Kidney (tissue), 14 donors: Measurements from ENCODE around the gene ZBED5. TPM values are rescaled to one million over a fixed set of nuclear protein-coding genes. Genes with fewer than 3 reads are reported as not detected.

ENCODE experiments used
- DNase-seq, 5 donors: peaks; one replicate each; pipeline ENCODE4 v3.0.0-alpha.2; 2013 to 2020
- FAIRE-seq: peaks from 2 replicates; lab custom pipeline; 2012; peaks lifted over from hg19 to GRCh38; lab: Jason Lieb, UNC
- H3K27ac ChIP-seq, 2 donors: one replicate each; pipeline ENCODE4 v1.7.0; 2013; ENCODE audit warnings: low read depth in 2 of 2, low read length in 2 of 2, inconsistent platforms in 1 of 2
- H3K27me3 ChIP-seq: one replicate; pipeline ENCODE4 v1.7.1; 2013; ENCODE audit warnings: low read length, inconsistent platforms; ENCODE audit not compliant: control insufficient read depth, insufficient read depth
- H3K36me3 ChIP-seq, 3 donors: one replicate each; pipeline versions ENCODE4 v1.7.0 to v1.7.1; 2013; ENCODE audit warnings: low read length in 3 of 3, control low read depth in 1 of 3, inconsistent platforms in 1 of 3; ENCODE audit not compliant: insufficient read depth in 3 of 3, control insufficient read depth in 2 of 3
- H3K4me1 ChIP-seq, 3 donors: one replicate each; pipeline versions ENCODE4 v1.7.0 to v1.7.1; 2013; ENCODE audit warnings: low read length in 3 of 3, inconsistent platforms in 1 of 3, low read depth in 1 of 3; ENCODE audit not compliant: control insufficient read depth in 2 of 3, insufficient read depth in 2 of 3
- H3K4me3 ChIP-seq, 3 donors: one replicate each; pipeline versions ENCODE4 v1.7.0 to v1.8.1; 2013; ENCODE audit warnings: low read length in 3 of 3, control low read depth in 1 of 3, inconsistent platforms in 1 of 3
- H3K9ac ChIP-seq, 3 donors: one replicate each; pipeline versions ENCODE4 v1.7.0 to v1.7.1; 2013; ENCODE audit warnings: low read length in 3 of 3, control low read depth in 1 of 3, inconsistent platforms in 1 of 3
- H3K9me3 ChIP-seq, 3 donors: one replicate each; pipeline versions ENCODE4 v1.7.0 to v1.7.1; 2013; ENCODE audit warnings: low read length in 3 of 3, control low read depth in 1 of 3, inconsistent platforms in 1 of 3; ENCODE audit not compliant: control insufficient read depth in 2 of 3, insufficient read depth in 1 of 3
- intact Hi-C: fragments of 100-400 bp; cut with DNase I; formaldehyde crosslinking; loops from one replicate; pipeline ENCODE4 v1.11.1; 2022
- polyA plus RNA-seq: library from polyadenylated mRNA; stranded (reverse); fragments of 350-450 nt; fragmentation: Illumina TruSeq; extraction: RNeasy Lipid Tissue Mini Kit (QIAGEN cat#74804); gene quantifications from one replicate; pipeline ENCODE4 v1.2.3, GENCODE V29; 2014; ENCODE audit warnings: low read depth, low replicate concordance; ENCODE audit not compliant: insufficient read depth
- total RNA-seq: library from RNA; stranded (reverse); fragmentation: NEBNext Ultra II Directional; extraction: Animal tissue kit (Norgen Biotek cat#: 25700); gene quantifications from one replicate; pipeline ENCODE4 v1.2.1, GENCODE V29; 2021
- TF ChIP-seq, protein P1 (sequence below): IDR thresholded peaks from 3 replicates; pipeline ENCODE4 v1.5.1; 2012; ENCODE audit warnings: mild to moderate bottlenecking, moderate library complexity, borderline replicate concordance; ENCODE audit not compliant: insufficient read depth; ENCODE audit errors: extremely low read depth
- donor health status: control.
- donor health status: control.
- donor health status: control.
- donor health status: control.
- donor health status: control.
- donor health status: DM: yes; HTN: yes; CAD: no.
- donor health status: Normal renal cell carcinoma (clear cell type).

Gene ZBED5
- total and polyA plus RNA-seq, 2 donors from 2014 or later, result 25.2 to 59.7 TPM

DNA sequence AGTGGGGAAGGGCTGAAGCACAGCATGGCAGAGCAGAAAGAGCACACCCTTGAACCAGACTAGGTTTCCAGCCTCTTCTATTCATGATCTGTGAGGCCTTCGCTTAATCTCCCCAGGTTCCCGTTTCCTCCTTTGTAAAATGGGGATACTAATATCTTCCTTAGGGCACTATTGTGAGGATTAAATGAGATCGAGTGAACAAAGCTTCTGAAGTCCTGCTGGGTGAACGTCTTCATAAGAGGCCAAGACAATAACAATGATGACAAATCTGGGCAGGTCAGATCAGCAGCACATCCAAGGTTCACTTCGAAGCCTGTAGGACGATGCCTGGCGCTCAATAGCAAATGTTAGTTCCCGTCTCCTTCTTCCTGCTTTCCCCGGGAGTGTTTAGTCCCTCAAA, 38.6 kb upstream of the ZBED5 start:
- TF ChIP-seq, protein P1, sequence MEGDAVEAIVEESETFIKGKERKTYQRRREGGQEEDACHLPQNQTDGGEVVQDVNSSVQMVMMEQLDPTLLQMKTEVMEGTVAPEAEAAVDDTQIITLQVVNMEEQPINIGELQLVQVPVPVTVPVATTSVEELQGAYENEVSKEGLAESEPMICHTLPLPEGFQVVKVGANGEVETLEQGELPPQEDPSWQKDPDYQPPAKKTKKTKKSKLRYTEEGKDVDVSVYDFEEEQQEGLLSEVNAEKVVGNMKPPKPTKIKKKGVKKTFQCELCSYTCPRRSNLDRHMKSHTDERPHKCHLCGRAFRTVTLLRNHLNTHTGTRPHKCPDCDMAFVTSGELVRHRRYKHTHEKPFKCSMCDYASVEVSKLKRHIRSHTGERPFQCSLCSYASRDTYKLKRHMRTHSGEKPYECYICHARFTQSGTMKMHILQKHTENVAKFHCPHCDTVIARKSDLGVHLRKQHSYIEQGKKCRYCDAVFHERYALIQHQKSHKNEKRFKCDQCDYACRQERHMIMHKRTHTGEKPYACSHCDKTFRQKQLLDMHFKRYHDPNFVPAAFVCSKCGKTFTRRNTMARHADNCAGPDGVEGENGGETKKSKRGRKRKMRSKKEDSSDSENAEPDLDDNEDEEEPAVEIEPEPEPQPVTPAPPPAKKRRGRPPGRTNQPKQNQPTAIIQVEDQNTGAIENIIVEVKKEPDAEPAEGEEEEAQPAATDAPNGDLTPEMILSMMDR, result no peak
- no peaks in the 10 kb centered on the region for H3K36me3 ChIP-seq
- H3K9ac ChIP-seq, result no peak overlapping the region
- H3K27ac ChIP-seq, result no peak overlapping the region
- no peaks in the 10 kb centered on the region for H3K27me3 ChIP-seq
- intact Hi-C loops, result no loop called here
- H3K4me1 ChIP-seq, result peaks cover 0 to 5% (median 0%) of the 10 kb centered on the region in 3 donors
- no peak overlapping the region for H3K4me3 ChIP-seq
- H3K9me3 ChIP-seq, result no peaks in the 10 kb centered on the region
- no peak for FAIRE-seq
- no peak for DNase-seq

DNA sequence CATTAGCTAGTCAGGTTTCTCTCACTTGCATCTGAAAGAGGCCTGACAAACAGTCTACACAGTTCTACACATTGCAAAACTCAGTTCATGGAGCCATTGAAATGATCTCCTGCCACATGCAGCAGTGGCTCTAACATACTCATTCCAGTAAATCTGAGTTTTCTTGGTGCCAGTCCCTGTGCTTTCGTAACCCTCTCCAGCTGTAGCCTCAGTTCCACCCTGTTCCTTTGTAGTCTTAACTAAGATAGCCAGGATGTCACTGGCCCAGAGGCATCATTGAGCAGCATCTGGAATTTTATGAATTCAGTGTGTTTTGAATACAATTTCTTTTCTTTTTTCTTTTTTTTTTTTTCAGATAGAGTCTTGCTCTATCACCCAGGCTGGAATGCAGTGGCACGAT, 37.4 kb upstream of the ZBED5 start:
- Histone ChIP-seq H3K27me3 (no peaks in the 10 kb centered on the region), H3K36me3 (no peaks in the 10 kb centered on the region), H3K4me3 (no peak overlapping the region), H3K4me1 (peaks cover 0 to 2% (median 0%) of the 10 kb centered on the region in 3 donors), H3K9ac (no peak overlapping the region), H3K9me3 (no peaks in the 10 kb centered on the region), H3K27ac (no peak overlapping the region)
- DNase-seq (no peak), FAIRE-seq (no peak)
- TF ChIP-seq, protein P1, result no peak
- intact Hi-C loops, result no loop called here

DNA sequence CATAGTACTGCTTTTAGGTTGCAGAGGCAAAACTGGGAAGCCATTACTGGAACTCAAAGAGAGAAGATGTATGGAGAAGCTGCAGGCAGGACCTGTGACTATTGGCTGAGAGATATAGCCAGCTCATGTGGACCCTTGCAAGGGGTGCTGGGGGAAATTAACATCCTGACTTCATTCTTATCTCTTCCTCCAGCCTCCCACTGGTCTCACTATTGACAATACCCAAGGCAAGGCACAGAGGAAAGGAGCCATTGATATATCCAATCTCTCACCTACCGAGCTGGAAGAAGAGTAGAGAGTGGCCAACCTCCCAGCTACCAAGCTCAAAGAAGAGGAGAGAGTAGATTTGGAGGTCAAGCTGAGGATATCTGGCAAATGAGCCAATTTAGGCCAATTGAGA, 36.8 kb upstream of the ZBED5 start:
- intact Hi-C loops, result no loop called here
- FAIRE-seq (no peak), DNase-seq (no peak)
- Histone ChIP-seq H3K27me3 (no peaks in the 10 kb centered on the region), H3K27ac (no peak overlapping the region), H3K4me3 (no peak overlapping the region), H3K36me3 (no peaks in the 10 kb centered on the region), H3K9ac (no peak overlapping the region), H3K4me1 (no peaks in the 10 kb centered on the region), H3K9me3 (no peaks in the 10 kb centered on the region)
- TF ChIP-seq, protein P1, result no peak

DNA sequence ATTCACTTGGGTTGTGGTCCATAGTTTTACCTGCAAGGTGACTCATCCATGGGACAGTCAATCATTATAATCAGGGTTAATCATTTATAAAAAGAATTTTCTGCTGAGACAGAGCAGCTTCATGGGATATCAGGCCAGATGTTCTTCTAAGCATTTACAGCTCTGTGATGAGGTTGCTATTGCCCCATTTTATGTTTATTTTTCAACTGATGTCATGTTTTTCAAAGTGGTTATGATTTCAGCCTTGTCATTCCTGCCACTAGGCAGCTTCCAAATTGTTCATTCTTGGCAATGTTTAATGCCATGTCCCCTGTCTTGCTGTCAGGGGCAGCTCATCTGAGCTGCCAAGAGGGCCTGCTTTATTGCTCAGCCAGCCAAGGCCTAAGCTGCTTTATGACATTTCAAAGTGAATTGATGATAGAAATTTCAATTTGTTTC, 35.9 kb upstream of the ZBED5 start:
- H3K4me3 ChIP-seq, result no peak overlapping the region
- no peak for DNase-seq
- H3K27ac ChIP-seq, result no peak overlapping the region
- FAIRE-seq, result no peak
- H3K9ac ChIP-seq, result no peak overlapping the region
- no peaks in the 10 kb centered on the region for H3K4me1 ChIP-seq
- H3K36me3 ChIP-seq, result no peaks in the 10 kb centered on the region
- no peaks in the 10 kb centered on the region for H3K9me3 ChIP-seq
- TF ChIP-seq, protein P1, result no peak
- intact Hi-C loops, result no loop called here
- no peaks in the 10 kb centered on the region for H3K27me3 ChIP-seq
